HEK293T (cell line): Measurements from ENCODE around the gene LYRM4.

ENCODE experiments used
- CTCF ChIA-PET: fragments of 350-600 bp; formaldehyde crosslinking; extraction: SDS; loops from one replicate; lab custom pipeline; 2021; ENCODE audit warnings: antibody characterized with exemption, inconsistent platforms; lab: Yijun Ruan, JAX
- POLR2A ChIA-PET: fragments of 350-600 bp; formaldehyde crosslinking; extraction: SDS; loops from one replicate; lab custom pipeline; 2020; ENCODE audit warnings: antibody characterized with exemption, inconsistent platforms; lab: Yijun Ruan, JAX
- DNase-seq: peaks from one replicate; pipeline ENCODE4 v3.0.0; 2012; ENCODE audit warnings: mixed read lengths; ENCODE audit errors: extremely low spot score
- ARNT ChIP-seq: fragments of 450-650 bp; IDR thresholded peaks from 2 replicates; pipeline ENCODE4 v1.6.1; 2017; ENCODE audit warnings: mild to moderate bottlenecking
- BHLHE40 ChIP-seq: fragments of 450-650 bp; IDR thresholded peaks from 2 replicates; pipeline ENCODE4 v1.6.1; 2016; ENCODE audit warnings: mild to moderate bottlenecking, moderate library complexity, borderline replicate concordance
- CTBP1 ChIP-seq: fragments of 450-650 bp; IDR thresholded peaks from 2 replicates; pipeline ENCODE4 v1.6.1; 2016; ENCODE audit warnings: borderline replicate concordance
- ELF4 ChIP-seq: fragments of 450-650 bp; IDR thresholded peaks from 2 replicates; pipeline ENCODE4 v1.6.1; 2017; ENCODE audit warnings: antibody characterized with exemption
- FOXA1 ChIP-seq: fragments of 450-650 bp; IDR thresholded peaks from 2 replicates; pipeline ENCODE4 v1.6.1; 2016; ENCODE audit warnings: mild to moderate bottlenecking
- FOXK2 ChIP-seq: fragments of 450-650 bp; IDR thresholded peaks from 2 replicates; pipeline ENCODE4 v1.6.1; 2016; ENCODE audit warnings: mild to moderate bottlenecking
- FOXM1 ChIP-seq: fragments of 450-650 bp; IDR thresholded peaks from 2 replicates; pipeline ENCODE4 v1.6.1; 2017; ENCODE audit warnings: mild to moderate bottlenecking, borderline replicate concordance
- HDGF ChIP-seq: fragments of 450-650 bp; IDR thresholded peaks from 2 replicates; pipeline ENCODE4 v1.6.1; 2017; ENCODE audit warnings: antibody characterized with exemption, borderline replicate concordance
- L3MBTL2 ChIP-seq: fragments of 450-650 bp; conservative IDR thresholded peaks from 2 replicates; pipeline ENCODE4 v1.6.1; 2016; ENCODE audit warnings: mild to moderate bottlenecking
- LEF1 ChIP-seq: fragments of 450-650 bp; IDR thresholded peaks from 2 replicates; pipeline ENCODE4 v1.6.1; 2017; ENCODE audit warnings: mild to moderate bottlenecking, borderline replicate concordance
- NFRKB ChIP-seq: fragments of 450-650 bp; IDR thresholded peaks from 2 replicates; pipeline ENCODE4 v1.6.1; 2016; ENCODE audit warnings: mild to moderate bottlenecking, moderate library complexity
- PKNOX1 ChIP-seq: fragments of 450-650 bp; IDR thresholded peaks from 2 replicates; pipeline ENCODE4 v1.6.1; 2016
- SP1 ChIP-seq: fragments of 450-650 bp; IDR thresholded peaks from 2 replicates; pipeline ENCODE4 v1.6.1; 2017
- SUZ12 ChIP-seq: fragments of 450-650 bp; IDR thresholded peaks from 2 replicates; pipeline ENCODE4 v1.6.1; 2016; ENCODE audit warnings: mild to moderate bottlenecking
- TARDBP ChIP-seq: fragments of 450-650 bp; IDR thresholded peaks from 2 replicates; pipeline ENCODE4 v1.6.1; 2016
- ZNF384 ChIP-seq: fragments of 450-650 bp; IDR thresholded peaks from 2 replicates; pipeline ENCODE4 v1.6.1; 2016

LYRM4 gene

GRCh38 chr6:5184218-5184617 is 76.5 kb downstream of the LYRM4 start:
- no peak for DNase-seq
- TF ChIP-seq ZNF384 (no peak), L3MBTL2 (no peak), ARNT (no peak), FOXA1 (no peak), HDGF (no peak)
- ChIA-PET CTCF (no interaction called here), POLR2A (no interaction called here)

- TF ChIP-seq FOXM1 (no peak), LEF1 (no peak), L3MBTL2 (no peak), SUZ12 (no peak), TARDBP (no peak), CTBP1 (no peak), FOXA1 (no peak), ELF4 (no peak), ARNT (no peak), SP1 (no peak)
- POLR2A ChIA-PET = no interaction called here
- CTCF ChIA-PET = interaction anchor here (1.0 kb wide), 1 partner anchor 20 kb away, joined by 3 read pairs; no protein-coding TSS in a partner anchor
- no peak for DNase-seq
Observed at GRCh38 chr6:5181510-5182317, 79.0 kb downstream of the LYRM4 start.

GRCh38 chr6:5180636-5181035 is 80.1 kb downstream of the LYRM4 start:
- ChIA-PET POLR2A (no interaction called here), CTCF (no interaction called here)
- no peak for DNase-seq
- no peak for TF ChIP-seq HDGF
- no peak for TF ChIP-seq ARNT
- no peak for TF ChIP-seq FOXM1
- TF ChIP-seq CTBP1 = no peak
- no peak for TF ChIP-seq BHLHE40
- no peak for TF ChIP-seq LEF1
- TF ChIP-seq FOXK2 = no peak
- TF ChIP-seq ELF4 = no peak
- no peak for TF ChIP-seq SP1
- no peak for TF ChIP-seq ZNF384
- no peak for TF ChIP-seq PKNOX1
- no peak for TF ChIP-seq SUZ12
- no peak for TF ChIP-seq L3MBTL2

- ChIA-PET POLR2A (no interaction called here), CTCF (no interaction called here)
- no peak for DNase-seq
- TF ChIP-seq ARNT (no peak), SUZ12 (no peak), LEF1 (no peak), L3MBTL2 (no peak), FOXM1 (no peak), PKNOX1 (no peak), HDGF (no peak), ZNF384 (no peak), CTBP1 (no peak), BHLHE40 (no peak), FOXA1 (no peak), SP1 (no peak), FOXK2 (no peak), NFRKB (no peak), ELF4 (no peak), TARDBP (no peak)
Observed at GRCh38 chr6:5179917-5180316, 80.8 kb downstream of the LYRM4 start.

- DNase-seq = no peak
- CTCF ChIA-PET = interaction anchor here (0.9 kb wide), 1 partner anchor 36 kb away, joined by 3 read pairs; no protein-coding TSS in a partner anchor
- no peak for TF ChIP-seq L3MBTL2
- no peak for TF ChIP-seq ELF4
- TF ChIP-seq ARNT = no peak
- TF ChIP-seq PKNOX1 = no peak
- no peak for TF ChIP-seq LEF1
- TF ChIP-seq FOXK2 = no peak
- TF ChIP-seq CTBP1 = no peak
- no peak for TF ChIP-seq SP1
- no peak for TF ChIP-seq ZNF384
- no peak for TF ChIP-seq TARDBP
- no peak for TF ChIP-seq FOXM1
- no peak for TF ChIP-seq SUZ12
- no peak for TF ChIP-seq HDGF
- TF ChIP-seq BHLHE40 = no peak
- no peak for TF ChIP-seq FOXA1
- no peak for TF ChIP-seq NFRKB
- POLR2A ChIA-PET = no interaction called here
Observed at GRCh38 chr6:5178806-5179205, 81.9 kb downstream of the LYRM4 start.

- ChIA-PET POLR2A (no interaction called here), CTCF (interaction anchor here (1.7 to 2.7 kb wide), 2 partner anchors 11 to 119 kb away, joined by 4 to 15 read pairs; no protein-coding TSS in a partner anchor)
- DNase-seq = no peak
- TF ChIP-seq NFRKB (no peak), CTBP1 (no peak), TARDBP (no peak)
Observed at GRCh38 chr6:5175635-5176034, 85.1 kb downstream of the LYRM4 start.
